ENCODE results near the gene STRN.

DNA sequence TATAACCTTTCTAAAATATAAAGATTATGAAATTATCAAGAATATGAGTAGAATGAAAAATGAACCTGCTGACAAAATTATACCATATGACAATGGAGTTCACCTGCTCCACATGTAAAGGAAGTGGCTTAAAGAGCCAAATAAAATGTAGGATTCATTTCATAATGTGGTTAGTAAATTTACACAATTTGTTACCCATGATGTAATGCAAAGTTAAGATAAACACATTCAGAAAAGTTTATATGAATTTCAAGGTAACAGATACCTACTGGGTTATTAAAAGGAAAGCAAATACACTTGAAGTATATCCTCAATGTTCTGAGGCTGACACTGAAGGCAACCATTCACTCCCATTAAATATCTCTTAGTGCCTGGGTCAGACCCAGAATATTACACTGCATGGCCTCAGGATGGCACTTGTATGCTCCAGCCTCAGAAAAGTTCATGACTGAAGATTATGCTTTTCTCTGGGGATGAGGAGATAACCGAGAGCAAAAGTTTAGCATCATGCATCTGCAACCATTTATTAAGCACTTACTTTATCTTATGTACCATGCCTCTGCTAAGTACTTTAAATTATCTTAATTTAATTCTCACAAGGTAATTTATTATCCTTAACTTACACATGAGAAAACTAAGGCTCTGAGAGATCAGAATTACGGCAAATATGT, 6.2 kb downstream of the STRN start:
- TF ChIP-seq, protein P1, sequence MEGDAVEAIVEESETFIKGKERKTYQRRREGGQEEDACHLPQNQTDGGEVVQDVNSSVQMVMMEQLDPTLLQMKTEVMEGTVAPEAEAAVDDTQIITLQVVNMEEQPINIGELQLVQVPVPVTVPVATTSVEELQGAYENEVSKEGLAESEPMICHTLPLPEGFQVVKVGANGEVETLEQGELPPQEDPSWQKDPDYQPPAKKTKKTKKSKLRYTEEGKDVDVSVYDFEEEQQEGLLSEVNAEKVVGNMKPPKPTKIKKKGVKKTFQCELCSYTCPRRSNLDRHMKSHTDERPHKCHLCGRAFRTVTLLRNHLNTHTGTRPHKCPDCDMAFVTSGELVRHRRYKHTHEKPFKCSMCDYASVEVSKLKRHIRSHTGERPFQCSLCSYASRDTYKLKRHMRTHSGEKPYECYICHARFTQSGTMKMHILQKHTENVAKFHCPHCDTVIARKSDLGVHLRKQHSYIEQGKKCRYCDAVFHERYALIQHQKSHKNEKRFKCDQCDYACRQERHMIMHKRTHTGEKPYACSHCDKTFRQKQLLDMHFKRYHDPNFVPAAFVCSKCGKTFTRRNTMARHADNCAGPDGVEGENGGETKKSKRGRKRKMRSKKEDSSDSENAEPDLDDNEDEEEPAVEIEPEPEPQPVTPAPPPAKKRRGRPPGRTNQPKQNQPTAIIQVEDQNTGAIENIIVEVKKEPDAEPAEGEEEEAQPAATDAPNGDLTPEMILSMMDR (IDR thresholded peaks at IDR 0.05), result no peak
- TF ChIP-seq POLR2A (IDR thresholded peaks at IDR 0.05), result no peak

Data from thyroid gland (tissue), 4 donors.